Stimulated activated CD4-positive, alpha-beta T cell treated with anti-CD3 and anti-CD28 coated beads, TNF-alpha, amount 100 ng/mL, for 1 hour (primary cell): ENCODE results near the gene CYP3A7.
"Not testable (repeated sequence)": the region's sequence is repeated elsewhere in the genome, so short reads cannot be mapped to it uniquely, and the experiment has no call there.

Experiments
- DNase-seq, 3 donors: peaks; one replicate each; pipeline ENCODE4 v3.0.0-alpha.2; 2020; ENCODE audit warnings: low read depth in 3 of 3, low spot score in 1 of 3

The CYP3A7 gene

DNA sequence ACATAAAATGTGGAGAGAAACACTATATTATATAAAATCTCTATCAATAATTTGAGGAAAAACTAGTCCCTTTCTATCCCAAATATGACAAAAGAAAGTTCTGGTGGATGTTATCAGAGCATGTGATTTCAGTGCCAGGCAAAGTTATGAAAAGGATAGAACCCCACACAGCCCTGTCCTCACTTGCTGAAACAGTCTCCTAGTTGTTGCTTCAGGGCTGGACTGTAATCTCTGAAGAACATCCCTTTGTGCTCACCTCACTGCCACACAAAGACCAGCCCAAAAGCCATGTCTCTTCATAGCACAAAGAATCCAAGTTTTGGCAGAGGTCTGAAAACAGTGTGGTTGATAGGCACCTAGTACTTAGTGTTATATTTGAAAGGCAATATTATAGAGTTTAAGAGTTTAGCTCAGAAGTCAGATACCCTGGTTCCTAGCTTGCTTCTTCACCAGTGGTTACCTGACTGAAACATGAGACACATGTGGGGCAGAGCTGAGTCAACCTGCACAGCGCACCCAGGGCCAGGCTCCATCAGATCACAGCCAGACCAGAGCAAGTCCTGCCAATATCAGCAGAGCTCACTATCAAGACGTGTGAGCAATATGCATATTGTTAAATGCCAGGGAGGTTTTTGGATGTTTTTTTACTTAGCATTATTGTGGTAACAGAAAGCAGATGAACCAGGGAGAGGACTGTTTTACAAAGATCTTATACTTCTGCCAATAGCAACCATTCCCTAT, 25.0 kb downstream of the CYP3A7 start:
- no peak for DNase-seq

- DNase-seq = no peak
Measured at GRCh38 chr7:99709260-99709659, 25.7 kb downstream of the CYP3A7 start.

DNA sequence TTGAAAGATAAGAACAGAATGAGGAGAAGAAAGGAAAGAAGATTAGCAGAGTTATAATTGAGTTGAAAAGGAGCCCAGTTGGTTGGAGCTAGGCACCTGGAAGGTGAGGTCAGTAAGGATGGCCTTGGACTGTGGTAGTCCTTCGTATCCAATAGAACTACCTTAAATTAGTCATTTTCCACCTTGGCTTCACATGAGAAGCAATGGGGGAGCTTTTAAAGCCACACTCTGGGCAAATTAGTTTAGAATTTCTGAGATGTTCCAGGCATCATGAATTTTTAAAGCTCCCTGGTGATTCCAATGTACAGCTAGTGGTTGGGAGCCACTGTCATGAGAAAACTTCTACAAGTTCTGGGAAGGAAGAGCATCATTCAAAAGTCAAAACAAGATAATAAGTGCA, 27.9 kb downstream of the CYP3A7 start:
- DNase-seq = no peak

DNA sequence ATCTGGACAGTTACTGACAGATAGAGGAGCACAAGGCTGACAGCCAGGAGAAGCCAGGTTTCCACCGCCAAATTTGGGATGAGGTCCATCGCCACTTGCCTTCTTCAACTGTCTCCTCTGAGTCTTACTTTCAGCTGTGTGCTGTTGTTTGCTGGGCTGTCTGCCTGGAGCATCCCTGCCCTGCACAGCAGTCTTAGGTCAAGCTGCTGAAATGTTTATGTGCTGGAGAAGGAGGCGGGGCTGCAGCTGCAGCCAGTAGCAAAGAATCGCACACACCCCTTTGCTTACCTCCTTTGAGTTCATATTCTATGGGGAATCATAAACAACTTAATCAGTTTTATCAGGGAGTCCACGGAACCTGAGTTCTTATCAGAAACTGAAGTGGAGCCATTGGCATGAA, 35.0 kb downstream of the CYP3A7 start:
- DNase-seq = no peak

GRCh38 chr7:99698867-99699730, 35.9 kb downstream of the CYP3A7 start:
- DNase-seq = not testable (repeated sequence)

GRCh38 chr7:99694912-99695304, 40.1 kb downstream of the CYP3A7 start:
- no peak for DNase-seq

DNA sequence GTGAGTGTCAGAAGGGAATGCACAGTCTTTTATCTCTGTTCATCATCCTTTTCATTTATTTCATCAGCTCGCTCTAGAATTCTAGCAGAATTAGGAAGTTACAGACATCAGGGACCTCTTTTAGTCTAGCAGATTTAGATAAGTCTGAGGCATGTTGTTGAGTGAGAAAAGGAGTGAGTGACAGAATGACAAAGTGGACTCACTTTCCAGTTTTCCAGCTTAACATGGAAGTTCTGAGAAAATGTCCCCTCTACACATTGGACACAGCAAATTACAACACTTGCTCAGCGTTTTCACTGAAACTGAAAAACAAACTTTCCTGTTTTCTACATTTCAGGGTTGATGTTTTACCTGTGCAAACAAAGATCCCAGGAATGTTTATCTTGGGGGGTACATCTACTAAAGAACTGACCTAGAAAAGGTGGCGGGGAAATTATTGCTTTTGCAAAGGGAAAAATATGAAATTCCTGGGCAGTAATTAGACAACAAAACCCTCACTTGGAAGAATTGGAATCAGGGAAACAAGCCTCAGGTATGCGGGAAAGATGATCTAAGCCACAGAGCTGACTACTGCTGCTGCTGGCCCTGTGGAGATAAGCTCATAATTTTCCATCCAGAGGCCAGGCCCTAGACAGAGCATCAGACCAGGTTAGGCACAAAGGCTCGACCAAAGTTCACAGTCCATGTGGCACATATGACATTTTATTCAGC, 40.6 kb downstream of the CYP3A7 start:
- no peak for DNase-seq

GRCh38 chr7:99693427-99694200, 41.4 kb downstream of the CYP3A7 start:
- DNase-seq = no peak

DNA sequence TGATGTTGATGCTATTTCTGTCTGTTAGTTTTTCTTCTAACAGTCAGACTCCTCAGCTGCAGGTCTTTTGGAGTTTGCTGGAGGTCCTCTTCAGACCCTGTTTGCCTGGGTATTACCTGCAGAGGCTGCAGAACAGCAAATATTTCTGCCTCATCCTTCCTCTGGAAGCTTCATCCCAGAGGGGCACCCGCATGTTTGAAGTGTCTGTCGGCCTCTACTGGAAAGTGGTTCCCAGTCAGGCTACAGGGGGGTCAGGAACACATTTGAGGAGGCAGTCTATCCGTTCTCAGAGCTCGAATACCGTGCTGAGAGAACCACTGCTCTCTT, 41.9 kb downstream of the CYP3A7 start:
- DNase-seq = no peak

DNA sequence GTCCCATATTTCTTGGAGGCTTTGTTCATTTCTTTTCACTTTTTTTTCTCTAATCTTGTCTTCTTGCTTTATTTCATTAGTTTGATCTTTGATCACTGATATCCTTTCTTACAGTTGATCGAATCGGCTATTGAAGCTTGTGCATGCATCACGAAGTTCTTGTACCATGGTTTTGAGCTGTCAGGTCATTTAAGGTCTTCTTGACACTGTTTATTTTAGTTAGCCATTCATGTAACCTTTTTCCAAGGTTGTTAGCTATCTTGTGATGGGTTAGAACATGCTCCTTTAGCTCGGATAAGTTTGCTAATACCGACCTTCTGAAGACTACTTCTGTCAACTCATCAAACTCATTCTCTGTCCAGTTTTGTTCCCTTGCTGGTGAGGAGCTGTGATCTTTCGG, 42.4 kb downstream of the CYP3A7 start:
- not testable (repeated sequence) for DNase-seq

- not testable (repeated sequence) for DNase-seq
Measured at GRCh38 chr7:99691658-99692057, 43.3 kb downstream of the CYP3A7 start.

DNA sequence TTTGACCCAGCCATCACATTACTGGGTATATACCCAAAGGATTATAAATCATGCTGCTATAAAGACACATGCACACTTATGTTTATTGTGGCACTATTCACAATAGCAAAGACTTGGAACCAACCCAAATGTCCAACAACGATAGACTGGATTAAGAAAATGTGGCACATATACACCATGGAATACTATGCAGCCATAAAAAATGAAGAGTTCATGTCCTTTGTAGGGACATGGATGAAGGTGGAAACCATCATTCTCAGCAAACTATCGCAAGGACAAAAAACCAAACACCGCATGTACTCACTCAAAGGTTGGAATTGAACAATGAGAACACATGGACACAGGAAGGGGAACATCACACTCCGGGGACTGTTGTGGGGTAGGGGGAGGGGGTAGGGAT, 44.1 kb downstream of the CYP3A7 start:
- not testable (repeated sequence) for DNase-seq

DNA sequence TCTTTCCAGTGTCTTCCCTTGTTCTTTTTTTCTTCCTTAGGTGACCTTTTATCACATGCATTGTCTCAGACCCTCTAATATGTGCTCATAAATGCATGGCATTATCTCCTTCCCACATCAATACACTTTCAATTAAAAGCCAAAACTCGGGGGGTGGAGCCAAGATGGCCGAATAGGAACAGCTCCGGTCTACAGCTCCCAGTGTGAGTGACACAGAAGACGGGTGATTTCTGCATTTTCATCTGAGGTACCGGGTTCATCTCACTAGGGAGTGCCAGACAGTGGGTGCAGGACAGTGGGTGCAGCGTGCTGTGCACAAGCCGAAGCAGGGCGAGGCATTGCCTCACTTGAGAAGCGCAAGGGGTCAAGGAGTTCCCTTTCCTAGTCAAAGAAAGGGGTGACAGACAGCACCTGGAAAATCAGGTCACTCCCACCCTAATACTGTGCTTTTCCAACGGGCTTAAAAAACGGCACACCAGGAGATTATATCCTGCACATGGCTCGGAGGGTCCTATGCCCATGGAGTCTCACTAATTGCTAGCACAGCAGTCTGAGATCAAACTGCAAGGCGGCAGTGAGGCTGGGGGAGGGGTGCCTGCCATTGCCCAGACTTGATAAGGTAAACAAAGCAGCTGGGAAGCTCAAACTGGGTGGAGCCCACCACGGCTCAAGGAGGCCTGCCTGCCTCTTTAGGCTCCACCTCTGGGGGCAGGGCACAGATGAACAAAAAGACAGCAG, 49.0 kb downstream of the CYP3A7 start:
- DNase-seq = not testable (repeated sequence)

DNA sequence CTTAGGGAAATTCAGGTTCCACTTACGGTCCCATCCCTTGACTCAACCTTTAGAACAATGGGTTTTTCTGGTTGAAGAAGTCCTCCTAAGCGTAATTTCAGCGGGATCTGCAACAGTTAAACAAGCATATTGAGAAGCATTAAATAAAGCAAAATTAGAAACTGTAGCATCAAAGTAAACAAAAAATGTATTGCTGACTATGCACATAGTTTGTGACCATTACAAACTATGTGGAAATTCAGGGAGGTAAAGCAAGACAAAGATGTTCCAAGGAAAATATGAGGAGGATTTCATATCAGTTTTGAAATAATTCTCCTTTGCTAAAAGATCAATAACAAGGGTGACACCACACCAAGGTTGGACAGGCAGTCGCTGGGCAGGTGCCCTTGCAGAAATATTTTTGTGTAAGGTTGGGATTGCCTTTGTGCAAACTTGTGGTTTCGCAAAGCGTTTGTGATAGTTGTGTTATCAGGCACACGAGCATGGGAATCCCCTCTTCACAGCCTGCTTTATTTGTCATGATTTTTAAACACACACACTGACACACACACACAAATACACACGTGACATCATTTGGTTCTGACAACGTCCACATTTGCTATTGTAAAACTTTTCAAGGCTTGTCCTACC, 49.8 kb downstream of the CYP3A7 start:
- DNase-seq = no peak

GRCh38 chr7:99679400-99680191, 55.4 kb downstream of the CYP3A7 start, which contains the start of gene CYP3A5:
Gene CYP3A5, minus strand, starts transcription at chr7:99679996. Its CDS starts 100 bp downstream, at chr7:99679896.
- no peak for DNase-seq

DNA sequence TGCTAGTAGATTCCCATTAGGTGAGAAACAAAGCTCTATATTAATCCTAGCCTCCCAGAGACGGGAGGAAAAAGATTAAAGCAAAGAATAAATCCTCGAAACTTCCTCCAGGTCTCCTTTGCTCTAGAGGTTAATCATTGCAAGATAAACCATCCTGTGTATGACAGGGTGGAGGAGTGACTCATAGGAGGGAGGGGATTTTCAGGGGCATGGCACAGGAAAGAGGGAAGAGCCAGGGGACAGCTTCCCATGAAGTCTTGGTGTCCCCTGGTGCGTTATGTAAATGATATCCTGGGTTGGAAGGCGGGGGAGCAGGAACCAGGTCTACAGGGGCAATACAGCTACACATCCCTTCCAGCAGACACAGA, 56.0 kb downstream of the CYP3A7 start:
- DNase-seq = no peak

- no peak for DNase-seq
Measured at GRCh38 chr7:99677648-99678045, 57.3 kb downstream of the CYP3A7 start.

DNA sequence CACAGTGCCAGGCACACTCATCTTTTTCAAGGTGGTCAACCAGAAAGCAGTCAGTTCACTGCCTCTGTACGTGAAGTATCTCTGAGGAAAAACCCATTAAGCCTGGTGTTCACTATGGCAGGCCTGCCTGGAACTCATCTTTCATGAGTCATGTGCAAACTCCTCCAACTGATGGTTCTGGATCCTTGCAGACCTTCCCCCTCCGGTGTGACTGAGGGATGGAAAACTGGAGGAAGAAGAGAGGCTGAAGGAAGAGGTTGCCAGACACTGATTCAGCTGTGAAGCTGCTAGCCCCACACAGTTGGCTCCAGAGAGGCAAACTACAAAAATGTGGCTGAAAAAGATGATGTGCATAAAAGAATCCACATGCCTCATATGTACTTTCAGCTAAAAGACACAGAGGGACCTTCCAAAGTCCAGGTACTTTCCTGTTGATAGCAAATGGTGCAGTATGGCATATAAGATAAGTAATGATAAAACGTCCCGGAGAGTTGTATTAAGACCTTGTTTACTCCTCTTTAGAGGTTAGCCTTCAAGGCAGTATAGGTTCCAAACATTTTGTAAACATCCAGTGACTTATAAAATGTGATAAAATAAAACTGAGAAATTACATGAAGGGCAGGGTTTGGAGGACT, 57.9 kb downstream of the CYP3A7 start:
- DNase-seq = no peak
